ENCODE results near the gene TMEM114.

Gene TMEM114

GRCh38 chr16:8519643-8520042, 70.7 kb downstream of the TMEM114 start:
- no peak overlapping the region for H3K4ac ChIP-seq (ENCODE audit: low read depth, low read length)
- no peak overlapping the region for H2BK15ac ChIP-seq (replicated peaks; ENCODE audit: low read depth)
- no peak overlapping the region for H2BK5ac ChIP-seq (ENCODE audit: low read length)
- H3K79me2 ChIP-seq (ENCODE audit: control insufficient read depth, insufficient read depth, low read length): no peaks in the 10 kb centered on the region
- no peak for DNase-seq
- no peak overlapping the region for H2AK5ac ChIP-seq (ENCODE audit: low read length)
- H3K23ac ChIP-seq (ENCODE audit: low read length): no peak overlapping the region
- no peak overlapping the region for H3K4me3 ChIP-seq (ENCODE audit: low read length)
- H3K9ac ChIP-seq (ENCODE audit: low read length): no peak overlapping the region
- H3K79me1 ChIP-seq (ENCODE audit: low read length): no peaks in the 10 kb centered on the region
- H4K5ac ChIP-seq (ENCODE audit: low read length): no peak overlapping the region
- no peak overlapping the region for H3K27ac ChIP-seq (ENCODE audit: low read depth, low read length)
- H3K4me2 ChIP-seq (ENCODE audit: low read length): no peak overlapping the region
- no peaks in the 10 kb centered on the region for H3K4me1 ChIP-seq (ENCODE audit: control insufficient read depth, low read depth, low read length)
- no CpG with 5 or more reads among the region's 5 CpGs for WGBS (ENCODE audit: extremely low coverage, insufficient coverage, low lambda C conversion rate)
- no peak overlapping the region for H3K56ac ChIP-seq (ENCODE audit: low read length)
- no peaks in the 10 kb centered on the region for H3K36me3 ChIP-seq (ENCODE audit: control insufficient read depth, insufficient read depth, low read length)
- H3K18ac ChIP-seq (ENCODE audit: low read length): no peak overlapping the region
- H4K8ac ChIP-seq (ENCODE audit: low read depth, low read length): no peak overlapping the region
- H2BK120ac ChIP-seq (ENCODE audit: low read depth, low read length): no peak overlapping the region
- no peaks in the 10 kb centered on the region for H3K27me3 ChIP-seq (ENCODE audit: insufficient read depth, low read length, poor library complexity)
